GM23248 (cell line): ENCODE measurements around the gene TCF12. TPM values are rescaled to one million over a fixed set of nuclear protein-coding genes. Genes with fewer than 3 reads are reported as not detected.

Experiments
- DNase-seq: peaks from one replicate; pipeline ENCODE4 v3.0.0-alpha.2; 2015
- H2AFZ ChIP-seq: fragments of 200-600 bp; sonication (generic); 2 replicates; pipeline ENCODE4 v1.6.1; 2016; ENCODE audit warnings: antibody characterized with exemption
- H3F3A ChIP-seq: fragments of 200-600 bp; sonication (generic); 2 replicates; pipeline ENCODE4 v1.6.1; 2016; ENCODE audit warnings: mild to moderate bottlenecking, antibody characterized with exemption, mixed run types; ENCODE audit not compliant: insufficient read depth
- H3K27ac ChIP-seq: fragments of 200-600 bp; sonication (generic); 2 replicates; pipeline ENCODE4 v1.5.1; 2016; ENCODE audit warnings: mild to moderate bottlenecking
- H3K27me3 ChIP-seq: fragments of 200-600 bp; sonication (generic); replicated peaks from 2 replicates; pipeline ENCODE4 v1.6.1; 2016; ENCODE audit warnings: mild to moderate bottlenecking; ENCODE audit not compliant: insufficient read depth
- H3K36me3 ChIP-seq: fragments of 200-600 bp; sonication (generic); 2 replicates; pipeline ENCODE4 v1.6.1; 2016; ENCODE audit warnings: low read depth, mild to moderate bottlenecking
- H3K4me1 ChIP-seq: fragments of 200-600 bp; sonication (generic); 2 replicates; pipeline ENCODE4 v1.6.1; 2016; ENCODE audit warnings: mild to moderate bottlenecking; ENCODE audit not compliant: insufficient read depth
- H3K4me2 ChIP-seq: fragments of 200-600 bp; sonication (generic); one replicate; pipeline ENCODE4 v1.6.1; 2016; ENCODE audit warnings: mild to moderate bottlenecking; ENCODE audit not compliant: unreplicated experiment
- H3K4me3 ChIP-seq: fragments of 200-600 bp; sonication (generic); 2 replicates; pipeline ENCODE4 v1.5.1; 2016; ENCODE audit warnings: mild to moderate bottlenecking
- H3K79me2 ChIP-seq: fragments of 200-600 bp; sonication (generic); 2 replicates; pipeline ENCODE4 v1.6.1; 2016; ENCODE audit warnings: mild to moderate bottlenecking; ENCODE audit not compliant: insufficient read depth
- H3K9ac ChIP-seq: fragments of 200-600 bp; sonication (generic); 2 replicates; pipeline ENCODE4 v1.6.1; 2016; ENCODE audit warnings: mild to moderate bottlenecking
- H3K9me2 ChIP-seq: fragments of 200-600 bp; sonication (generic); 2 replicates; pipeline ENCODE4 v1.6.1; 2016; ENCODE audit warnings: mixed run types, mild to moderate bottlenecking, moderate library complexity; ENCODE audit not compliant: insufficient read depth
- H3K9me3 ChIP-seq: fragments of 200-600 bp; sonication (generic); one replicate; pipeline ENCODE4 v1.6.1; 2017; ENCODE audit warnings: low read depth
- H4K20me1 ChIP-seq: fragments of 200-600 bp; sonication (generic); 2 replicates; pipeline ENCODE4 v1.6.0; 2016; ENCODE audit not compliant: insufficient read depth
- EZH2 ChIP-seq: fragments of 200-600 bp; sonication (generic); IDR thresholded peaks from 2 replicates; pipeline ENCODE4 v1.6.1; 2018; ENCODE audit warnings: antibody characterized with exemption, mild to moderate bottlenecking; ENCODE audit not compliant: insufficient read depth, poor library complexity, severe bottlenecking
- EZH2phosphoT487 ChIP-seq: fragments of 200-600 bp; sonication (generic); IDR thresholded peaks from 2 replicates; pipeline ENCODE4 v1.6.1; 2018; ENCODE audit warnings: antibody characterized with exemption, moderate library complexity, mild to moderate bottlenecking, low read depth; ENCODE audit not compliant: insufficient read depth
- WGBS, 2 experiments: methylation state at CpG; one replicate each; pipeline ENCODE4 v1.1.6; 2015 to 2017; ENCODE audit warnings: low lambda C conversion rate in 2 of 2, low coverage in 1 of 2; ENCODE audit errors: missing lambda C conversion rate in 2 of 2; 5-methylcytosine and 5-hydroxymethylcytosine counted together
- in situ Hi-C: fragments of 300-500 bp; cut with MboI; formaldehyde crosslinking; loops from 2 replicates; pipeline ENCODE4 v1.15.0; 2020
- polyA plus RNA-seq: library from polyadenylated mRNA; unstranded; fragments of >200 nt; fragmentation: Nextera tagmentation; extraction: Ambion mirVana; gene quantifications from 2 replicates; pipeline ENCODE4 v1.2.1, GENCODE V29; 2016
- total RNA-seq: library from RNA; depleted of rRNA; stranded (reverse); fragments of >200 nt; shearing (Covaris generic); gene quantifications from 2 replicates; pipeline ENCODE4 v1.2.3, GENCODE V29; 2014

TCF12 gene
- total and polyA plus RNA-seq, 2 experiments from 2014 or later, result 53.6 to 58.6 TPM

GRCh38 chr15:56972426-56972825 is 54.0 kb downstream of the TCF12 start:
- no peak for TF ChIP-seq EZH2phosphoT487
- no peak for TF ChIP-seq EZH2
- Histone ChIP-seq H3K9me3 (no peaks in the 10 kb centered on the region), H3K36me3 (no peaks in the 10 kb centered on the region), H3K4me3 (no peak overlapping the region), H3K9me2 (no peaks in the 10 kb centered on the region), H3K79me2 (peaks cover 99% of the 10 kb centered on the region), H3K9ac (no peak overlapping the region), H2AFZ (no peak overlapping the region), H4K20me1 (peaks cover 7% of the 10 kb centered on the region; the same call in 1 of the 2 replicates), H3K27me3 (no peaks in the 10 kb centered on the region), H3K4me2 (no peak overlapping the region), H3K27ac (no peak overlapping the region), H3K4me1 (no peaks in the 10 kb centered on the region), H3F3A (no peaks in the 10 kb centered on the region)
- no peak for DNase-seq
- 92 to 97% methylated on average over 1 of the region's 1 CpG for WGBS, 2 experiments
- in situ Hi-C loops, result no loop called here

GRCh38 chr15:56973463-56973862 is 55.0 kb downstream of the TCF12 start:
- no peaks in the 10 kb centered on the region for H3K27me3 ChIP-seq
- no peak for DNase-seq
- peaks cover 99% of the 10 kb centered on the region for H3K79me2 ChIP-seq
- in situ Hi-C loops, result no loop called here
- no peak overlapping the region for H3K9ac ChIP-seq
- 0 out of 2 replicates have a peak, but pooled peaks cover 2% of the 10 kb centered on the region for H3K4me1 ChIP-seq
- H3K9me3 ChIP-seq, result no peaks in the 10 kb centered on the region
- H3K36me3 ChIP-seq, result no peaks in the 10 kb centered on the region
- no peaks in the 10 kb centered on the region for H3F3A ChIP-seq
- no peak overlapping the region for H3K4me2 ChIP-seq
- H2AFZ ChIP-seq, result no peak overlapping the region
- H3K4me3 ChIP-seq, result no peak overlapping the region
- H3K27ac ChIP-seq, result no peak overlapping the region
- TF ChIP-seq EZH2, result no peak
- no peak for TF ChIP-seq EZH2phosphoT487
- H4K20me1 ChIP-seq, result peaks cover 4% of the 10 kb centered on the region; the same call in 1 of the 2 replicates
- WGBS, 2 experiments, result 42 to 61% methylated on average over 1 of the region's 1 CpG
- no peaks in the 10 kb centered on the region for H3K9me2 ChIP-seq

- DNase-seq, result no peak
- Histone ChIP-seq H4K20me1 (peaks cover 4% of the 10 kb centered on the region; the same call in 1 of the 2 replicates), H3K27me3 (no peaks in the 10 kb centered on the region), H3K79me2 (peaks cover 99% of the 10 kb centered on the region), H3K4me3 (no peak overlapping the region), H3K9ac (no peak overlapping the region), H3K9me3 (no peaks in the 10 kb centered on the region), H3K4me1 (peaks cover 19% of the 10 kb centered on the region), H3K9me2 (no peaks in the 10 kb centered on the region), H3K4me2 (no peak overlapping the region), H3F3A (peaks cover 13% of the 10 kb centered on the region; the same call in 1 of the 2 replicates), H3K27ac (no peak overlapping the region), H3K36me3 (no peaks in the 10 kb centered on the region), H2AFZ (no peak overlapping the region)
- in situ Hi-C loops, result no loop called here
- TF ChIP-seq EZH2, result no peak
- TF ChIP-seq EZH2phosphoT487, result no peak
- 72 to 75% methylated on average over 9 of the region's 9 CpGs for WGBS, 2 experiments
Observed at GRCh38 chr15:56977232-56977631, 58.8 kb downstream of the TCF12 start.

GRCh38 chr15:56978898-56979662 is 60.6 kb downstream of the TCF12 start:
- peak overlapping the region; percentile 36 for H3K27ac ChIP-seq

More at GRCh38 chr15:56978898-56979662, 60.6 kb downstream of the TCF12 start:
- DNase-seq, result peak; percentile 69
- peaks cover 99% of the 10 kb centered on the region for H3K79me2 ChIP-seq
- 79 to 83% methylated on average over 2 of the region's 2 CpGs for WGBS, 2 experiments
- TF ChIP-seq EZH2 (no peak), EZH2phosphoT487 (no peak)
- H4K20me1 ChIP-seq, result no peaks in the 10 kb centered on the region
- peaks cover 34% of the 10 kb centered on the region for H3K4me1 ChIP-seq
- peaks cover 17% of the 10 kb centered on the region; the same call in 1 of the 2 replicates for H3F3A ChIP-seq
- no peak overlapping the region for H2AFZ ChIP-seq
- in situ Hi-C loops, result no loop called here
- H3K4me2 ChIP-seq, result peak overlapping the region; percentile 40
- no peaks in the 10 kb centered on the region for H3K9me2 ChIP-seq
- no peak overlapping the region for H3K4me3 ChIP-seq
- H3K36me3 ChIP-seq, result no peaks in the 10 kb centered on the region
- no peak overlapping the region for H3K9ac ChIP-seq
- H3K9me3 ChIP-seq, result no peaks in the 10 kb centered on the region
- H3K27me3 ChIP-seq, result no peaks in the 10 kb centered on the region
